HL-60 (cell line): ENCODE measurements around the gene ARHGAP29.

Experiments
- DNase-seq, 2 experiments: peaks; one replicate each; pipeline ENCODE4 v3.0.0-alpha.2; 2010 to 2020; ENCODE audit warnings: low read depth in 1 of 2, low spot score in 1 of 2
- H3K27ac ChIP-seq: fragments of 250-450 bp; sonication (Bioruptor Pico); replicated peaks from 2 replicates; pipeline ENCODE4 v1.5.1; 2020; ENCODE audit warnings: mild to moderate bottlenecking, moderate library complexity
- H3K27me3 ChIP-seq: fragments of 250-450 bp; sonication (Bioruptor Pico); 2 replicates; pipeline ENCODE4 v1.5.1; 2021; ENCODE audit warnings: mild to moderate bottlenecking, moderate library complexity; ENCODE audit not compliant: insufficient read depth, poor library complexity, severe bottlenecking
- H3K4me3 ChIP-seq: replicated peaks from 2 replicates; pipeline ENCODE4 v1.5.1; 2011; ENCODE audit warnings: mild to moderate bottlenecking, control low read depth, low read length; ENCODE audit not compliant: insufficient read depth
- GABPA ChIP-seq: IDR thresholded peaks from 2 replicates; pipeline ENCODE4 v1.6.1; 2012; ENCODE audit warnings: low read depth
- POLR2AphosphoS5 ChIP-seq: IDR thresholded peaks from 2 replicates; pipeline ENCODE4 v1.6.1; 2012; ENCODE audit warnings: low read depth
- REST ChIP-seq: IDR thresholded peaks from 2 replicates; pipeline ENCODE4 v1.6.1; 2012; ENCODE audit warnings: low read depth; ENCODE audit not compliant: insufficient replicate concordance
- SPI1 ChIP-seq: IDR thresholded peaks from 2 replicates; pipeline ENCODE4 v1.6.1; 2012; ENCODE audit warnings: low read depth, mild to moderate bottlenecking, borderline replicate concordance
- TF ChIP-seq, protein P1 (sequence below): IDR thresholded peaks from one replicate; pipeline ENCODE4 v1.5.1; 2011; ENCODE audit warnings: low read length, control low read depth, inconsistent platforms; ENCODE audit not compliant: insufficient read depth

Gene ARHGAP29

DNA sequence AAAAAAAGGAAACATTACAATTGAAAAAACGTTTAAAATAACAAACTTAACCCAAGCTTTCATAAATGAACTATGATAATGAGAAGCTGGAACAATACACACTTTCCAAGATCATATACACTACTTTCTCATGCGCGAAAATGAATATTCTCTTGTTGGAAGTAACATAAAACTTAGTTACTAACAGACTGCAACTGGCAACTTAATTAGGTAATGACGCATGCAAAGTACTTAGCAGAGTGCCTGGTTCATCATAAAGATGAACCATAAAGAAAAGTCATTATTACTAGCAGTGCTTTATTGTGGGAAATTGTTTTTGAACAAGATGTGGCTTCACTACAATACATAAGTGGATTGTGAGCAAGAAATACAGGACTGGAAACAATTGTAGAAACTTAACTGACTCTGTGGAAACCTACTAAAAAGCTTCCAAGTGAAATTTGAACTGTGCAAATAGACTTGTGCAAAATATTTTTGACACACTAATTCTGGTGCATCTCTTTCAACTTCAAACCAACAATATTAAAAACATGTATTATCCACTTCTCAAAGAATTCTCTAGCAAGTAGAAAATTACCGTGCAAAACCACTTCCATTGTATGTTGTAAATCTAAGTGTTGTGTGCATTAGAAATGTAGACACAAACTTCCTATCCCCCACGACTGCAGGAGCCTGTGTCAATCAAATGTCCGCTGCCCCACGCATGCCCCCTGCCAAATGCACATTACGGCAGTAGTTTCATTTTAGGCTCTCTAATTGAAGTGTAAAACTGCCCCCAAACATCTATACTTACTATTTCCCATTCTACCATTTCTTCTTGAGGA is 2.0 kb downstream of the ARHGAP29 start:
- Histone ChIP-seq H3K4me3 (no peak overlapping the region), H3K27ac (no peak overlapping the region), H3K27me3 (peaks cover 50% of the 10 kb centered on the region)
- TF ChIP-seq GABPA (no peak), POLR2AphosphoS5 (no peak), REST (no peak), SPI1 (no peak)
- TF ChIP-seq, protein P1, sequence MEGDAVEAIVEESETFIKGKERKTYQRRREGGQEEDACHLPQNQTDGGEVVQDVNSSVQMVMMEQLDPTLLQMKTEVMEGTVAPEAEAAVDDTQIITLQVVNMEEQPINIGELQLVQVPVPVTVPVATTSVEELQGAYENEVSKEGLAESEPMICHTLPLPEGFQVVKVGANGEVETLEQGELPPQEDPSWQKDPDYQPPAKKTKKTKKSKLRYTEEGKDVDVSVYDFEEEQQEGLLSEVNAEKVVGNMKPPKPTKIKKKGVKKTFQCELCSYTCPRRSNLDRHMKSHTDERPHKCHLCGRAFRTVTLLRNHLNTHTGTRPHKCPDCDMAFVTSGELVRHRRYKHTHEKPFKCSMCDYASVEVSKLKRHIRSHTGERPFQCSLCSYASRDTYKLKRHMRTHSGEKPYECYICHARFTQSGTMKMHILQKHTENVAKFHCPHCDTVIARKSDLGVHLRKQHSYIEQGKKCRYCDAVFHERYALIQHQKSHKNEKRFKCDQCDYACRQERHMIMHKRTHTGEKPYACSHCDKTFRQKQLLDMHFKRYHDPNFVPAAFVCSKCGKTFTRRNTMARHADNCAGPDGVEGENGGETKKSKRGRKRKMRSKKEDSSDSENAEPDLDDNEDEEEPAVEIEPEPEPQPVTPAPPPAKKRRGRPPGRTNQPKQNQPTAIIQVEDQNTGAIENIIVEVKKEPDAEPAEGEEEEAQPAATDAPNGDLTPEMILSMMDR, result no peak
- no peak for DNase-seq

- Histone ChIP-seq H3K27me3 (peaks cover 46% of the 10 kb centered on the region), H3K4me3 (no peak overlapping the region), H3K27ac (no peak overlapping the region)
- DNase-seq, result no peak
- TF ChIP-seq GABPA, result no peak
Observed at GRCh38 chr1:94234615-94235014, 2.8 kb downstream of the ARHGAP29 start.

GRCh38 chr1:94231746-94232145 is 5.6 kb downstream of the ARHGAP29 start:
- no peak for DNase-seq
- TF ChIP-seq REST, result no peak
- no peak for TF ChIP-seq SPI1
- no peak for TF ChIP-seq POLR2AphosphoS5
- no peak for TF ChIP-seq GABPA
- TF ChIP-seq, protein P1, result no peak
- H3K27me3 ChIP-seq, result peaks cover 26% of the 10 kb centered on the region
- H3K27ac ChIP-seq, result no peak overlapping the region
- no peak overlapping the region for H3K4me3 ChIP-seq

- Histone ChIP-seq H3K4me3 (no peak overlapping the region), H3K27ac (no peak overlapping the region), H3K27me3 (peaks cover 18% of the 10 kb centered on the region)
- TF ChIP-seq POLR2AphosphoS5, result no peak
- TF ChIP-seq REST, result no peak
- no peak for TF ChIP-seq SPI1
- TF ChIP-seq, protein P1, result no peak
- no peak for TF ChIP-seq GABPA
- DNase-seq, result no peak
Observed at GRCh38 chr1:94230920-94231319, 6.5 kb downstream of the ARHGAP29 start.
